GM20000 (cell line): ENCODE data around the gene MYH11.
A peak's percentile ranks its signal among the peaks of the same experiment; 100 is the strongest.
"Not testable (repeated sequence)": the region's sequence is repeated elsewhere in the genome, so short reads cannot be mapped to it uniquely, and the experiment has no call there.

Source experiments
- DNase-seq: peaks from one replicate; pipeline ENCODE4 v3.0.0; 2012; ENCODE audit warnings: low spot score
- TF ChIP-seq, protein P1 (sequence below): IDR thresholded peaks from 2 replicates; pipeline ENCODE4 v1.5.1; 2012; ENCODE audit warnings: mild to moderate bottlenecking, control low read depth; ENCODE audit errors: extremely low read depth, missing control alignments

The MYH11 gene

DNA sequence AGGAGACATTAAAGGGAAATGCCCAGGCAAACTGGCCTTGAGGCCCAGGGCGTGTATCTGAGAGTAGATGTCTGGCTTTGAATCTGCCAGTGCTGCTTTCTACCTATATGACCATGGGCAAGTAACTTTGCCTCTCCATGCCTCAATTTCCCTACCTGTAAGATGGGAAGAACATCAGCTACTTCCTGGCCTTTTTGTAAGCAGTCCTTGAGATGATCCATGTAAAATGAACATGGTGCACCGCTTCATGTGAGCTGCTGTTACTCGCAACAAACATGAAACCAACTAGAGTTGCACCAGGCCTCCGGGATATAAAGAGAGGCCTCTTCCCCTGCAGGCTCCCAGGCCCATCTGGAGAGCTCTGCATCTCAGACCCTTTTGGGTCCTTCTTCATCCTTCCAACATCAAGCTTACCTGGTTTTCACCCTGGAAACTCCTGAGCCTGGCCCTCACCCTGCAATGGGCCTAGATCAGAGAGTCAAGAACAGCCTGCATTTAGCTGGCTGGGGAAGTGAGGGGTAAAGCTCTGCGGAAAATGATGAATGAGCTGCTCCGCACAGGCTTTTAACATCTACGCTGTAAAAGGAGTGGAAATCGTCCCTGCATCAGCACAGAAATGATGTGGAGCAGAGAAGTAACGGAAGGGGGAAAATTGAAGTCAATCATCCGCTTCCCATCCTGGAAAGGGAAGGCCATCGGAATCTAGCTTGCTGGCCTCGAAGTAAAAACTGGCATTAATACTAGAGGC lies 2.3 kb upstream of the MYH11 start:
- DNase-seq: no peak
- TF ChIP-seq, protein P1, sequence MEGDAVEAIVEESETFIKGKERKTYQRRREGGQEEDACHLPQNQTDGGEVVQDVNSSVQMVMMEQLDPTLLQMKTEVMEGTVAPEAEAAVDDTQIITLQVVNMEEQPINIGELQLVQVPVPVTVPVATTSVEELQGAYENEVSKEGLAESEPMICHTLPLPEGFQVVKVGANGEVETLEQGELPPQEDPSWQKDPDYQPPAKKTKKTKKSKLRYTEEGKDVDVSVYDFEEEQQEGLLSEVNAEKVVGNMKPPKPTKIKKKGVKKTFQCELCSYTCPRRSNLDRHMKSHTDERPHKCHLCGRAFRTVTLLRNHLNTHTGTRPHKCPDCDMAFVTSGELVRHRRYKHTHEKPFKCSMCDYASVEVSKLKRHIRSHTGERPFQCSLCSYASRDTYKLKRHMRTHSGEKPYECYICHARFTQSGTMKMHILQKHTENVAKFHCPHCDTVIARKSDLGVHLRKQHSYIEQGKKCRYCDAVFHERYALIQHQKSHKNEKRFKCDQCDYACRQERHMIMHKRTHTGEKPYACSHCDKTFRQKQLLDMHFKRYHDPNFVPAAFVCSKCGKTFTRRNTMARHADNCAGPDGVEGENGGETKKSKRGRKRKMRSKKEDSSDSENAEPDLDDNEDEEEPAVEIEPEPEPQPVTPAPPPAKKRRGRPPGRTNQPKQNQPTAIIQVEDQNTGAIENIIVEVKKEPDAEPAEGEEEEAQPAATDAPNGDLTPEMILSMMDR: no peak

DNA sequence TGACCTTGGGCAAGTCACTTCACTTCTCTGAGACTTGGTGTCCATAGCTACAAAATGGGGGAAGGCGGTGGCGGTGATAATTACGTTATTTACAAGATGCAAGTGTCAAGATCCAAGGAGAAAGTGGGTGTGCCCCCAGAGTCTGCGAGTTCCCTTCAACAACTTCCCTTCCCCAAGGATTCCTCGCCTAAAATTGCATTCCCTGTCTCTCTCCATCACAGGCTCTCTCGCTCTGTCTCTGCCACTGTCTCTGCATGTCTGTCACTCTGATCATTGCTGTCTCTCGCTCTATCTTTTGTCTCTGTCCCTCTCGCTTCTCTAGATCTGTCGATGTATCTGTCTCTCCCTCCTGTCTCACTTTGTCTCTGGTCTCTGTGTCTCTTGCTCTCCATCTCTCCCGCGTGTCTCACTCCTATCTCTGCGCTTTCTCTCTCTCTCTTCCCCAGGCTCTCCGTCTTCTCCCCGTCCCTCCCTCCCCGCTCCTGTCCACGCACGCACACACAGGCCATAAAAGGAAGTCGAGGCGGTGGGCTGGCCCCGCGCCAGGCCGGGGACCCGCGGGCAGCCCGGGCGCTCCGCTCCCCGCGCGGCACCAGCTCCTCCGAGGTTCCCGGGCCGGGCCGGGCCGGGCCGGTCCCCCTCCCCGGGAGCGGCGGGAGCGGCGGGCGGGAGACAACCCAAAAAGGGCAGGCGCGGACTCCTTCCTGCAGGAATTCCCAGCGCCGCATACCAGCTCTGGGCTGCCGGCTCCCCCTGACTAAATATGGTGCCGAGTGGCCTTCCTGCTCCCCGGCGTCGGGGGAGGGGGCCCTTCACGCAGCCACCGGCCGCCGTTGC lies 1.1 kb upstream of the MYH11 start:
- TF ChIP-seq, protein P1: no peak
- DNase-seq: peak; percentile 53

DNA sequence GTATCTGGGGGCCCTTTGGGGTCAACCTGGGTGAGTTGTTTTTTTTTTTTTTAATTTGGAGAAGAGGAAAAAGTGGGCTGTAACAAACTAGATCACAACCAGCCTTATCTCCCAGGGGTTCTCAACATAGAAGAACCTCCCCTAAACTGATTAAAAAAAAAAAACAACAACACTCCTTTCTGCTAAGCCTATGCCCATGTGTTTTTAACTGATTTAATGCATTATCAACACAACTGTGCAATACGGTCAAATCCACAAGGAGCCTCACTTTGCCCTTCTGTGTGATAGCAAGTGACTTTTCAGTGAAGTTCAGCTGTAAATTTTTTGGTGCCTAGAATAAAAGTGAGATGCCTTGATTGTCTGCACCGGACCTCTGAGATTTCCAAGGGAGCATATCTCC lies 646 bp downstream of the MYH11 start:
- peak; percentile 26 for DNase-seq
- TF ChIP-seq, protein P1: no peak

DNA sequence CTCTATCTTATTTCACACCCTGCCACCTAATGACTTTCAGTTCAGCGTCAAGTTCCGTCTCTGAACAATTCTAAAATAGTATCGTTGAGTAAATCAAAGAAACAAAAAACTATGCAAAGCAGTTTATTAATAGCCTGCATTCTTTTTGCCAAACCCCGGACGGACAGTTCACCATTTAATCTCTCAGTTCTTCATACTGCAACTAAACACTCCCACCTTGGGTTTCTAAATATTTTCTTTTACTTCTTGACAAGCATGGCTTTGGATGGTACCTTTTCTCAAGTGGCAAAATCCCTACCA lies 1.2 kb downstream of the MYH11 start:
- TF ChIP-seq, protein P1: no peak
- DNase-seq: peak; percentile 71

DNA sequence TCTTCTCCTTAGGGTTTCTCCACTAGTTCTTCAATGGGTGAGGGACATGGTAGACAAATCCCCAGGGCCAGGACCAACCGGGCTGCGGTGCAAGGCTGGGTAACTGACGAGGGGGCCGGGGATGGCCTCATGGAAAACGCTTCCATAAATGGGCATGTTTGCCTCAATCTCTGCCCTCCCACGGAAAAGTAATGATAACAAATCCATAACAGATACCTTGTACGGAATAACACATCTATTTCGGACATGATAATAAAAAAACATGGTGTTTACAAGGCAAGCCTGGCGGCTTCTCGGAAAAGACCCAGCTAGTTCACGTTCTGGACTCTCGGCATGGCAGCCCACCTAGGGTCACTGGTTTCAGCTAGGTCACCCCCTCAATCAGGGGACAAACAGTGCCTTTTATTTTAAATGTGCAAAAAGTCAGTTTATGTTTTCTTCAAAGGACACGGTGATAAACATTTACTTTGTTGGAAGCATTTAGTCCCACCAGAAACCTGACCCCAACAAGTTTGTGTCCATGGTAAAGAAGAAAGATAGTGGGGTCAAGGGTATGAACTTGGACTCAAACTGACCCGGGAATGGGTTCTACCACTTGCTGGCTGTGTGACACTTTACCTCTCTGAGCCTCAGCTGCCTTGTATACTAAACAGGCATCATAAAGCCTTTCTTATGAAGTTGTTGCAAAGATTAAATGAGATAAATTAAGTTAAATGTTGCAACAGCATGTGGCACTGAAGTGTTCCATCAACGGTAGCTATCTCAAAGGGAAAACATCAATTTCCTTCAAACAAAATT lies 1.7 kb downstream of the MYH11 start:
- TF ChIP-seq, protein P1: no peak
- DNase-seq: no peak

DNA sequence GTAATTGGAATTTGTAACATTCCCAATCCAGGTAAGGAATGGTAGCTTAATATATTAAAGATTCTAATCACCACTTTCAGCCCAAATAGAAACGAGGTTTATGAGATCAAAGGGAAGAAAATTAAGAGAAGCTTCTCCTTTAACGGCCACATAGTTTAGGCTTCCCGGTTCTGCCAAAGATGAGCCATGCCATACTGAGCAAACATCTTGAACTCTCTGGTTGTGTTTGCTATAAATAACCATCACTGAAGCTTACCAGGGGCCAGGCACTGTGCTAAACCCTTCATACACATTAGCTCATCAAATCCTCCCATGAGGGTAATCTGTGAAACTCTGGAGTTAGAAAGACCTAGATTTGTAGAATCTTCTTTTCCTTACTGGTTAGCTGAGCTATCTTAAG lies 2.8 kb downstream of the MYH11 start:
- no peak for DNase-seq
- TF ChIP-seq, protein P1: no peak

DNA sequence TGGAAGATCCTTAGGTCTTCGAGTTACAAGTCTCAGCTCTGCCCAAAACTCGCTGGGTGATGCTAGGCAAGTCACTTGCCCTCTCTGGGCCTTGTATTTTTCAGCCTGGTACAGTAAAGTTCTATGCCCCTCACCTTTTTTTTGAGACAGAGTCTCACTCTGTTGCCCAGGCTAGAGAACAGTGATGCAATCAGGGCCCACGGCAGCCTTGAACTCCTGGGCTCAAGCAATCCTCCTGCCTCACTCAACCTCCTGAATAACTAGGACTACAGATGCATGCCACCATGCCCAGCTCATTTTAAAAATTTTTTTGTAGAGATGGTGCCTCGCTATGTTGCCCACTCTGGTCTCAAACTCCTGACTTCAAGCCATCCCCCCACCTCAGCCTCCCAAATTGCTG lies 3.8 kb downstream of the MYH11 start:
- DNase-seq: no peak
- TF ChIP-seq, protein P1: no peak

DNA sequence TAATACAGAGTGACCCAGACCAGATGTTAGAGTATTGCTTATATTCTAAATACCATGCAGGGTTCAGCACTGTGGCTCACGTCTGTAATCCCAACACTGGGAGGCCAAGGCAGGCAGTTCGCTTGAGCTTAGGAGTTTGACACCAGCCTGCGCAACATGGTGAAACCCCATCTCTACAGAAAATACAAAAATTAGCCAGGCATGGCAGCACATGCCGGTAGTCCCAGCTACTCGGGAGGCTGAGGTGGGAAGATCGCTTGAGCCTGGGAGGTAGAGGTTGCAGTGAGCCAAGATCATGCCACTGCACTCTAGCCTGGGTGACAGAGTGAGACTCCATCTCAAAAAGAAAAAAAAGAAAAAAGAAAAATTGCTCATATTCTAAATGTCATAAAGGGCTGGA lies 6.3 kb downstream of the MYH11 start:
- DNase-seq: not testable (repeated sequence)
